Right lobe of liver (tissue), 4 donors: ENCODE data around the gene ASIC2.

Experiments used
- POLR2A ChIP-seq: fragments of 450-650 bp; IDR thresholded peaks from one replicate; pipeline ENCODE4 v1.6.1; 2017; ENCODE audit warnings: antibody characterized with exemption, mild to moderate bottlenecking
- TF ChIP-seq, protein P1 (sequence below), 4 donors: fragments of 200-600 bp in 3 of 4; fragments of 450-650 bp in 1 of 4; IDR thresholded peaks; one replicate each; pipeline versions ENCODE4 v1.5.1 to v1.8.0; 2016 to 2022; ENCODE audit warnings: antibody characterized with exemption in 4 of 4, mild to moderate bottlenecking in 2 of 4
- donor health status: DM: no; HTN: no; CAD: no.
- donor health status: DM: no; HTN: no; CAD: no.
- donor health status: DM: no; HTN: yes; CAD: no.

DNA sequence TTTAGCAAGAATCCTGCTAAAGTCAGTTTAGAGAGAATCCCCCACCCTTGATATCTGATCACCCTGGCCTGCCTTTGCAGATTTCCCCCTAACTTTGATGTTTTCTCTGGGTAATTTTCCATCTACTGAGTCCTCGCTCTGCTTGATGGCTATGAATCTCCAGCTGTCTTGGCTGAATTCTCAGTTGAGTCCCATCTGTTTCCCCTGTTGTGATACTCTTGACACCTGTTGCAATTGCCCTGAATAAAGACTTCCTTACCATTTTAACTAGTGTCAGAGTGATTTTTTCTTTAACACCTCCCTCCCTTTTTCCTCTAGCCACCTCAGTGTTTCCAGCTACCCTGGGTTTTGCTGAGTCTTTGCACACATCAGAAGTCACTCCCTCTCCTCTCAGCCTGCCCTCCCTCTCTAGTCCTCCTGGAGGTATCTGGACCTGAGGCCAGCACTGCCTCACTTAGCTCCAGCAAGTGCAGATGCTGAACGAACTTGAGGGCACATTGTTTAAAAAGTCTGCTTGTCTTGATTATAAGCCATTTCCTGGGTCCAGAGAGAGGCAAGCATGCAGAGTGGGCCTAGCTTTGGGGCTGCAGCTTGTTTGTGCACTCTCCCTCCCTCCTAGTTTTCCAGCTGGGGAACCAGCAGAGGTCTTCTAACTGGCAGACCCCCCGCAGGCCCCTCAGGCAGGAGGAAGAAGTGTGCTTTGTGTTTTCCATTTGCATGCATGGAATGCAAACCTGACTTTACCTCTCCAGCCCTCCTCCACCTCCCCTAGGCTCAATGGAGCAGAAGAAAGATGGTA is 268.2 kb downstream of the ASIC2 start:
- no peak for TF ChIP-seq POLR2A
- TF ChIP-seq, protein P1, sequence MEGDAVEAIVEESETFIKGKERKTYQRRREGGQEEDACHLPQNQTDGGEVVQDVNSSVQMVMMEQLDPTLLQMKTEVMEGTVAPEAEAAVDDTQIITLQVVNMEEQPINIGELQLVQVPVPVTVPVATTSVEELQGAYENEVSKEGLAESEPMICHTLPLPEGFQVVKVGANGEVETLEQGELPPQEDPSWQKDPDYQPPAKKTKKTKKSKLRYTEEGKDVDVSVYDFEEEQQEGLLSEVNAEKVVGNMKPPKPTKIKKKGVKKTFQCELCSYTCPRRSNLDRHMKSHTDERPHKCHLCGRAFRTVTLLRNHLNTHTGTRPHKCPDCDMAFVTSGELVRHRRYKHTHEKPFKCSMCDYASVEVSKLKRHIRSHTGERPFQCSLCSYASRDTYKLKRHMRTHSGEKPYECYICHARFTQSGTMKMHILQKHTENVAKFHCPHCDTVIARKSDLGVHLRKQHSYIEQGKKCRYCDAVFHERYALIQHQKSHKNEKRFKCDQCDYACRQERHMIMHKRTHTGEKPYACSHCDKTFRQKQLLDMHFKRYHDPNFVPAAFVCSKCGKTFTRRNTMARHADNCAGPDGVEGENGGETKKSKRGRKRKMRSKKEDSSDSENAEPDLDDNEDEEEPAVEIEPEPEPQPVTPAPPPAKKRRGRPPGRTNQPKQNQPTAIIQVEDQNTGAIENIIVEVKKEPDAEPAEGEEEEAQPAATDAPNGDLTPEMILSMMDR (IDR thresholded peaks at IDR 0.05) = no peak
